K562 (cell line): ENCODE data around the gene PREX1. TPM values are rescaled to one million over a fixed set of nuclear protein-coding genes. Genes with fewer than 3 reads are reported as not detected.

ENCODE experiments used
- ATAC-seq: fragments of 200-7000 bp; cut with Tn5 transposase; 3 replicates; pipeline ENCODE4 v1.9.1; 2020; ENCODE audit warnings: moderate library complexity
- BruUV-seq: library from RNA; stranded (reverse); fragments of 400-500 nt; replicated peaks from 2 replicates; lab custom pipeline; 2021; lab: Mats Ljungman, UMichigan
- CTCF ChIA-PET: fragments of 300-600 bp; formaldehyde crosslinking; extraction: SDS; loops from one replicate; lab custom pipeline; 2021; ENCODE audit warnings: low intra/inter-chr PET ratio; lab: Yijun Ruan, JAX
- POLR2A ChIA-PET: fragments of 300-600, 350-650 bp; sonication (Branson Sonifier 250); formaldehyde crosslinking; extraction: SDS; loops from one replicate; lab custom pipeline; 2021; ENCODE audit warnings: antibody characterized with exemption, inconsistent platforms; lab: Yijun Ruan, JAX
- DNase-seq, 4 experiments: peaks; one replicate each; pipeline versions ENCODE4 v3.0.0 to v3.0.0-alpha.2; 2011 to 2018; ENCODE audit warnings: low spot score in 3 of 4, mixed read lengths in 3 of 4; ENCODE audit errors: extremely low read depth in 1 of 4
- FAIRE-seq: peaks from 2 replicates; lab custom pipeline; 2011; peaks lifted over from hg19 to GRCh38; lab: Jason Lieb, UNC
- H2AFZ ChIP-seq: 2 replicates; pipeline ENCODE4 v1.6.0; 2011; ENCODE audit warnings: low read depth, low read length, control low read depth, inconsistent platforms
- H3K27ac ChIP-seq: fragments of 200-600 bp; 3 replicates; pipeline ENCODE4 v1.8.0; 2011; ENCODE audit warnings: low read depth, mild to moderate bottlenecking, control low read depth, inconsistent platforms, low read length, moderate library complexity, mixed read lengths; ENCODE audit errors: extremely low read depth
- H3K27me3 ChIP-seq, 2 experiments: fragments of 300-600 bp in 1 of 2; 2 replicates in 1 of 2; 3 replicates in 1 of 2; pipeline versions ENCODE4 v1.6.0 to v1.8.0; 2011; ENCODE audit warnings: inconsistent platforms in 2 of 2, low read length in 2 of 2, mild to moderate bottlenecking in 1 of 2, mixed read lengths in 1 of 2, moderate library complexity in 1 of 2; ENCODE audit not compliant: control insufficient read depth in 2 of 2, insufficient read depth in 2 of 2
- H3K36me3 ChIP-seq: fragments of 300-600 bp; 3 replicates; pipeline ENCODE4 v1.8.0; 2011; ENCODE audit warnings: mild to moderate bottlenecking, low read length, inconsistent platforms; ENCODE audit not compliant: control insufficient read depth, insufficient read depth
- H3K4me1 ChIP-seq, 2 experiments: fragments of 200-600 bp in 1 of 2; replicated peaks in 1 of 2; 2 replicates in 1 of 2; 3 replicates in 1 of 2; pipeline versions ENCODE4 v1.5.1 to v1.8.0; 2011; ENCODE audit warnings: inconsistent platforms in 2 of 2, low read length in 2 of 2, mild to moderate bottlenecking in 1 of 2, mixed read lengths in 1 of 2, moderate library complexity in 1 of 2; ENCODE audit not compliant: control insufficient read depth in 2 of 2, insufficient read depth in 2 of 2
- H3K4me2 ChIP-seq: 2 replicates; pipeline ENCODE4 v1.6.1; 2011; ENCODE audit warnings: low read length, control low read depth, inconsistent platforms, mixed read lengths; ENCODE audit not compliant: insufficient read depth
- H3K4me3 ChIP-seq: fragments of 200-600 bp; sonication (generic), shearing (Covaris generic); 2 replicates; pipeline ENCODE4 v1.5.1; 2016; ENCODE audit warnings: control low read depth, inconsistent platforms
- H3K79me2 ChIP-seq: fragments of 200-600 bp; 3 replicates; pipeline ENCODE4 v1.8.0; 2011; ENCODE audit warnings: low read length, inconsistent platforms; ENCODE audit not compliant: control insufficient read depth, insufficient read depth
- H3K9ac ChIP-seq, 2 experiments: 2 replicates each; pipeline versions ENCODE4 v1.6.0 to v1.6.1; 2011; ENCODE audit warnings: low read depth in 2 of 2, low read length in 2 of 2, control low read depth in 1 of 2, inconsistent platforms in 1 of 2, mild to moderate bottlenecking in 1 of 2, mixed read lengths in 1 of 2; ENCODE audit not compliant: insufficient read depth in 1 of 2
- H3K9me1 ChIP-seq: one replicate; pipeline ENCODE4 v1.6.0; 2011; ENCODE audit warnings: inconsistent platforms, mild to moderate bottlenecking, low read length, moderate library complexity; ENCODE audit not compliant: control insufficient read depth, insufficient read depth
- H3K9me3 ChIP-seq: replicated peaks from 2 replicates; pipeline ENCODE4 v1.5.1; 2011; ENCODE audit warnings: low read depth, low read length, inconsistent platforms; ENCODE audit not compliant: control insufficient read depth, insufficient read depth
- H4K20me1 ChIP-seq: replicated peaks from 2 replicates; pipeline ENCODE4 v1.6.1; 2011; ENCODE audit warnings: low read length, inconsistent platforms, mixed read lengths; ENCODE audit not compliant: control insufficient read depth, insufficient read depth
- NFYB ChIP-seq: IDR thresholded peaks from 2 replicates; pipeline ENCODE4 v1.6.1; 2011; ENCODE audit warnings: mild to moderate bottlenecking, moderate library complexity; ENCODE audit not compliant: insufficient read length; ENCODE audit errors: extremely low read depth
- RFX1 ChIP-seq: fragments of 450-650 bp; IDR thresholded peaks from 2 replicates; pipeline ENCODE4 v1.6.1; 2016; ENCODE audit warnings: mild to moderate bottlenecking, moderate library complexity
- SREBF1 ChIP-seq: fragments of 150-350 bp; IDR thresholded peaks from 2 replicates; pipeline ENCODE4 v1.6.1; 2014; ENCODE audit warnings: antibody characterized with exemption, low read depth, low read length, borderline replicate concordance
- WGBS: fragments of 100-300 bp; shearing (Covaris generic); methylation state at CpG from one replicate; pipeline ENCODE4 v1.1.6; 2016; ENCODE audit warnings: low coverage, mixed read lengths; ENCODE audit not compliant: insufficient coverage; ENCODE audit errors: missing lambda C conversion rate; 5-methylcytosine and 5-hydroxymethylcytosine counted together
- in situ Hi-C: fragments of 300-500 bp; cut with MboI; formaldehyde crosslinking; loops from 4 replicates; pipeline ENCODE4 v1.15.0; 2018; ENCODE audit warnings: inconsistent platforms, mixed read lengths
- intact Hi-C: fragments of 100-400 bp; cut with micrococcal nuclease; formaldehyde crosslinking; loops from 2 replicates; pipeline ENCODE4 v1.14.2; 2022
- polyA plus RNA-seq, 8 experiments: library from polyadenylated mRNA; depleted of rRNA in 4 of 8; stranded (reverse) in 5 of 8; unstranded in 3 of 8; fragments of >200 nt; fragmentation: Nextera tagmentation in 2 of 8; fragmentation: Illumina TruSeq in 1 of 8; extraction: Ambion mirVana in 2 of 8; extraction: Trizol in 1 of 8; gene quantifications; 2 replicates each; pipeline versions ENCODE4 v1.2.1 to v1.2.3, GENCODE V29; 2011 to 2014; ENCODE audit warnings: inconsistent platforms in 1 of 8, missing spikeins in 1 of 8
- total RNA-seq, 7 experiments: library from RNA; depleted of rRNA in 6 of 7; stranded (reverse); fragments of >200 nt in 6 of 7; fragmentation: Illumina TruSeq in 2 of 7; extraction: Trizol in 2 of 7; gene quantifications; 2 replicates each; pipeline versions ENCODE4 v1.2.1 to v1.2.3, GENCODE V29; 2011 to 2021; ENCODE audit warnings: low replicate concordance in 1 of 7

Gene PREX1
- total and polyA plus RNA-seq, 9 of the 15 experiments (the other 6 are each of a cell fraction or from before 2014, with no cell fraction given) = 0.37 to 10.4 (median 4.8) TPM

DNA sequence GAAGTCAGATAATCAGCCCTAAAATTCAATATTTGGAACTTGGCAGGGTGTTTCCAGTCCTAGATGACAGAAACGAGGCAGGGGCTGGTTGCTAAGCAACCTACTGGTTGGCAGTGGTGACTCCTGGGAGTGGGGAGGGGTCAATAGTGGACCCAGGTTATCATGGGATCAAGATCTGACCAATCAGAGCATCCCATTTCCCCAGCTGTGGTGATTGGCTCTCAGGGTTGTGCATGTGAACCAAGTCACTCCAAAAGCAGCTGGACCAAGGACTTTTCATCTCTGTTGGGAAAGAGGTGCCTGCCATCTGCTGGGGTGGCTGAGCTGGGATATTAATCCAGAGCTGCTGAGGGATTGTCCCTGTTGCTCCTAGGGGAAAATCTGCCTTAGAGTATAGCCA is 253.4 kb downstream of the PREX1 start:
- DNase-seq (peak in 3 of 4 experiments; percentile 17 to 57 (median 20)), ATAC-seq (peak; percentile 79), FAIRE-seq (peak; percentile 11)
- Histone ChIP-seq H3K9me3 (no peaks in the 10 kb centered on the region), H3K9me1 (no peaks in the 10 kb centered on the region), H3K36me3 (no peaks in the 10 kb centered on the region), H3K4me3 (no peak overlapping the region), H3K4me2 (no peak overlapping the region), H4K20me1 (no peaks in the 10 kb centered on the region), H3K79me2 (no peaks in the 10 kb centered on the region), H3K27ac (no peak overlapping the region), H3K27me3 (peaks cover 0 to 40% of the 10 kb centered on the region in 2 experiments; a peak in 3 of 5 replicates), H3K4me1 (no peaks in the 10 kb centered on the region), H3K9ac (no peak overlapping the region), H2AFZ (no peak overlapping the region)
- intact Hi-C loops = no loop called here
- ChIA-PET POLR2A (no interaction called here), CTCF (no interaction called here)
- TF ChIP-seq RFX1 = peak; percentile 90
- peak; percentile 22 for TF ChIP-seq NFYB
- TF ChIP-seq SREBF1 = no peak
- in situ Hi-C loops = no loop called here
- WGBS = 0% methylated on average over 1 of the region's 1 CpG
- BruUV-seq = no TSS peak

Other genes with a start within 250 kb of the PREX1 start
- gene ARFGEF2, start 93.7 kb upstream of the PREX1 start, total RNA-seq (2014; rRNA removed) = 13.5 and 17.0 TPM in 2 replicates
- gene ARFGEF2, start 93.7 kb upstream of the PREX1 start, total RNA-seq (2014; rRNA removed; fragmentation: Illumina TruSeq; extraction: Trizol) = 17.8 and 18.7 TPM in 2 replicates
- gene ARFGEF2, start 93.7 kb upstream of the PREX1 start, total RNA-seq (2015; rRNA removed; fragmentation: Illumina TruSeq; extraction: Trizol) = 17.6 and 18.1 TPM in 2 replicates
- 16.8 and 18.8 TPM in 2 replicates for gene ARFGEF2, start 93.7 kb upstream of the PREX1 start, total RNA-seq (2021)
- gene ARFGEF2, start 93.7 kb upstream of the PREX1 start, polyA plus RNA-seq (2011; rRNA removed) = 10.1 and 13.5 TPM in 2 replicates
- gene ARFGEF2, start 93.7 kb upstream of the PREX1 start, polyA plus RNA-seq (2014; fragmentation: Illumina TruSeq; extraction: Trizol) = 12.7 and 13.7 TPM in 2 replicates
- gene ARFGEF2, start 93.7 kb upstream of the PREX1 start, polyA plus RNA-seq (2014; fragmentation: Nextera tagmentation; extraction: Ambion mirVana) = 1 to 10 TPM; 4.2 TPM
- 9.1 and 9.4 TPM in 2 replicates for gene ARFGEF2, start 93.7 kb upstream of the PREX1 start, polyA plus RNA-seq (2014; rRNA removed)
- 163 and 169 TPM in 2 replicates for gene CSE1L, start 218.3 kb upstream of the PREX1 start, total RNA-seq (2014; rRNA removed)
- gene CSE1L, start 218.3 kb upstream of the PREX1 start, total RNA-seq (2014; rRNA removed; fragmentation: Illumina TruSeq; extraction: Trizol) = 280 and 305 TPM in 2 replicates
- gene CSE1L, start 218.3 kb upstream of the PREX1 start, total RNA-seq (2015; rRNA removed; fragmentation: Illumina TruSeq; extraction: Trizol) = 228 and 249 TPM in 2 replicates
- 206 and 219 TPM in 2 replicates for gene CSE1L, start 218.3 kb upstream of the PREX1 start, total RNA-seq (2021)
- 152 and 223 TPM in 2 replicates for gene CSE1L, start 218.3 kb upstream of the PREX1 start, polyA plus RNA-seq (2011; rRNA removed)
- gene CSE1L, start 218.3 kb upstream of the PREX1 start, polyA plus RNA-seq (2014; fragmentation: Illumina TruSeq; extraction: Trizol) = 203 and 255 TPM in 2 replicates
- 100 to 1,000 TPM; 138 to 209 TPM for gene CSE1L, start 218.3 kb upstream of the PREX1 start, polyA plus RNA-seq (2014; fragmentation: Nextera tagmentation; extraction: Ambion mirVana)
- 171 and 188 TPM in 2 replicates for gene CSE1L, start 218.3 kb upstream of the PREX1 start, polyA plus RNA-seq (2014; rRNA removed)